Endodermal cell (in vitro differentiated cells): ENCODE measurements around the gene ZBTB37. TPM values are rescaled to one million over a fixed set of nuclear protein-coding genes. Genes with fewer than 3 reads are reported as not detected.

ENCODE experiments used
- DNase-seq: peaks from one replicate; pipeline ENCODE4 v3.0.0-alpha.2; 2017
- H3K27ac ChIP-seq: 2 replicates; pipeline ENCODE4 v1.5.1; 2013; ENCODE audit warnings: mild to moderate bottlenecking, low read depth, low read length, moderate library complexity
- H3K27me3 ChIP-seq: 2 replicates; pipeline ENCODE4 v1.6.1; 2013; ENCODE audit warnings: mild to moderate bottlenecking, low read length, moderate library complexity; ENCODE audit not compliant: insufficient read depth, control insufficient read depth, poor library complexity, severe bottlenecking
- H3K36me3 ChIP-seq: 2 replicates; pipeline ENCODE4 v1.7.0; 2013; ENCODE audit warnings: mild to moderate bottlenecking, low read length, moderate library complexity; ENCODE audit not compliant: control insufficient read depth, insufficient read depth
- H3K4me1 ChIP-seq: one replicate; pipeline ENCODE4 v1.7.0; 2013; ENCODE audit warnings: low read length; ENCODE audit not compliant: control insufficient read depth, insufficient read depth
- H3K4me3 ChIP-seq: 2 replicates; pipeline ENCODE4 v1.5.1; 2013; ENCODE audit warnings: mild to moderate bottlenecking, low read length, moderate library complexity
- H3K9ac ChIP-seq: 2 replicates; pipeline ENCODE4 v1.6.1; 2013; ENCODE audit warnings: mild to moderate bottlenecking, low read length, moderate library complexity; ENCODE audit not compliant: poor library complexity, severe bottlenecking; ENCODE audit errors: extremely low read depth
- H3K9me3 ChIP-seq: 2 replicates; pipeline ENCODE4 v1.6.1; 2013; ENCODE audit warnings: mild to moderate bottlenecking, low read length, moderate library complexity; ENCODE audit not compliant: control insufficient read depth
- H3K27ac Mint-ChIP-seq: 2 replicates; pipeline ENCODE4 v1.8.0; 2020; ENCODE audit warnings: mixed read lengths
- H3K27me3 Mint-ChIP-seq: 2 replicates; pipeline ENCODE4 v1.8.0; 2021; ENCODE audit warnings: mild to moderate bottlenecking, mixed read lengths; ENCODE audit not compliant: insufficient read depth
- H3K36me3 Mint-ChIP-seq: 2 replicates; pipeline ENCODE4 v1.8.0; 2020; ENCODE audit warnings: low read depth, mixed read lengths
- H3K4me1 Mint-ChIP-seq: 2 replicates; pipeline ENCODE4 v1.8.0; 2020; ENCODE audit warnings: mixed read lengths
- H3K4me3 Mint-ChIP-seq: 2 replicates; pipeline ENCODE4 v1.8.0; 2020; ENCODE audit warnings: mild to moderate bottlenecking, moderate library complexity, mixed read lengths
- H3K9me3 Mint-ChIP-seq: 2 replicates; pipeline ENCODE4 v1.8.0; 2020; ENCODE audit warnings: mild to moderate bottlenecking, mixed read lengths
- CTCF ChIP-seq: fragments of 200-600 bp; sonication (generic); conservative IDR thresholded peaks from 2 replicates; pipeline ENCODE4 v1.5.0; 2021; ENCODE audit warnings: antibody characterized with exemption, mild to moderate bottlenecking
- WGBS, 2 experiments: methylation state at CpG; one replicate each; pipeline versions ENCODE4 v1.1.5 to v1.1.7; 2013; ENCODE audit warnings: missing lambda C conversion rate in 2 of 2, mixed read lengths in 1 of 2; ENCODE audit not compliant: insufficient coverage in 1 of 2, insufficient read length in 1 of 2; 5-methylcytosine and 5-hydroxymethylcytosine counted together
- long read RNA-seq, 4 experiments: library from polyadenylated mRNA in 2 of 4; library from RNA in 1 of 4; library from capped mRNA in 1 of 4; stranded (forward) in 3 of 4; unstranded in 1 of 4; transcript quantifications; one replicate each; pipeline ENCODE4 v2.0.0, GENCODE V29; 2020 to 2021; ENCODE audit warnings: inconsistent platforms in 1 of 4
- polyA plus RNA-seq, 2 experiments: library from polyadenylated mRNA; stranded (reverse); fragments of 50-300 nt; gene quantifications; one replicate each; pipeline ENCODE4 v1.2.3, GENCODE V29; 2013
- total RNA-seq, 2 donors: library from RNA; stranded (reverse); fragmentation: NEBNext Ultra II Directional in 1 of 2; extraction: Animal tissue kit (Norgen Biotek cat#: 25700) in 1 of 2; gene quantifications; 2 replicates in 1 of 2; 3 replicates in 1 of 2; pipeline ENCODE4 v1.2.1, GENCODE V29; 2021

ZBTB37 gene
- total RNA-seq: 10 to 100 TPM; 17.4 to 24.2 TPM
- polyA plus RNA-seq (2013, experiment 1 of 2): 5.3 TPM
- polyA plus RNA-seq (2013, experiment 2 of 2): 5.7 TPM
- long read RNA-seq, experiment 1: 0 reads
- long read RNA-seq, experiment 2, partial matches to known transcripts: 0 of 11 reads
- long read RNA-seq, experiment 2, other reads (novel, unspliced or antisense): 11 of 11 reads
- long read RNA-seq, experiment 3, full-length matches to known transcripts: 2 of 7 reads
- long read RNA-seq, experiment 3, partial matches to known transcripts: 0 of 7 reads
- long read RNA-seq, experiment 3, other reads (novel, unspliced or antisense): 5 of 7 reads
- long read RNA-seq, experiment 4: 0 reads

GRCh38 chr1:173868266-173869020 lies at the start of gene ZBTB37:
Gene ZBTB37, plus strand, starts transcription at chr1:173868380. Its CDS starts 1,846 bp downstream, at chr1:173870226.
- peak within 1 kb of the TSS; percentile 82 for H3K27ac ChIP-seq
- Mint-ChIP-seq H3K27ac (peak within 1 kb of the TSS; percentile 99), H3K27me3 (no peaks in the 10 kb centered on the region), H3K4me1 (peaks cover 37% of the 10 kb centered on the region), H3K4me3 (peak within 1 kb of the TSS; percentile 96), H3K36me3 (peaks cover 67% of the 10 kb centered on the region), H3K9me3 (no peaks in the 10 kb centered on the region)
- DNase-seq: peak; percentile 99
- no peak for TF ChIP-seq CTCF
- H3K4me3 ChIP-seq: peak within 1 kb of the TSS; percentile 99
- no peaks in the 10 kb centered on the region for H3K9me3 ChIP-seq
- H3K4me1 ChIP-seq: no peaks in the 10 kb centered on the region
- peak within 1 kb of the TSS; percentile 100 for H3K9ac ChIP-seq
- no peaks in the 10 kb centered on the region for H3K27me3 ChIP-seq
- H3K36me3 ChIP-seq: peaks cover 64% of the 10 kb centered on the region
- 0% methylated on average over 10 to 53 of the region's 53 CpGs for WGBS, 2 experiments

- Mint-ChIP-seq H3K36me3 (peaks cover 64% of the 10 kb centered on the region), H3K4me1 (peaks cover 6% of the 10 kb centered on the region), H3K27ac (no peak overlapping the region), H3K27me3 (no peaks in the 10 kb centered on the region), H3K9me3 (peaks cover 3% of the 10 kb centered on the region), H3K4me3 (no peak overlapping the region)
- H3K4me1 ChIP-seq: peaks cover 3% of the 10 kb centered on the region
- TF ChIP-seq CTCF: no peak
- H3K4me3 ChIP-seq: no peak overlapping the region
- H3K9ac ChIP-seq: no peak overlapping the region
- no peaks in the 10 kb centered on the region for H3K9me3 ChIP-seq
- no peak overlapping the region for H3K27ac ChIP-seq
- 86 to 100% methylated on average over 1 of the region's 1 CpG for WGBS, 2 experiments
- H3K27me3 ChIP-seq: no peaks in the 10 kb centered on the region
- peaks cover 19% of the 10 kb centered on the region for H3K36me3 ChIP-seq
- no peak for DNase-seq
Observed at GRCh38 chr1:173818459-173818858, 49.7 kb upstream of the ZBTB37 start.

- TF ChIP-seq CTCF: no peak
- Mint-ChIP-seq H3K9me3 (peaks cover 2% of the 10 kb centered on the region), H3K4me1 (peaks cover 9% of the 10 kb centered on the region), H3K36me3 (peaks cover 42% of the 10 kb centered on the region), H3K4me3 (no peak overlapping the region), H3K27ac (no peak overlapping the region), H3K27me3 (no peaks in the 10 kb centered on the region)
- H3K27me3 ChIP-seq: no peaks in the 10 kb centered on the region
- H3K36me3 ChIP-seq: peaks cover 19% of the 10 kb centered on the region
- peaks cover 3% of the 10 kb centered on the region for H3K4me1 ChIP-seq
- H3K4me3 ChIP-seq: peak overlapping the region; percentile 99
- no peak for DNase-seq
- no peak overlapping the region for H3K27ac ChIP-seq
- 88 to 92% methylated on average over 4 of the region's 4 CpGs for WGBS, 2 experiments
- H3K9me3 ChIP-seq: no peaks in the 10 kb centered on the region
- H3K9ac ChIP-seq: no peak overlapping the region
Observed at GRCh38 chr1:173821680-173822079, 46.5 kb upstream of the ZBTB37 start.
